ENCODE data around the gene GNAO1. TPM values are rescaled to one million over a fixed set of nuclear protein-coding genes. Genes with fewer than 3 reads are reported as not detected.

GNAO1 gene
- total RNA-seq, 1 donor: under 0.01 TPM

- H3K4me3 ChIP-seq (ENCODE audit: low read depth, low read length): no peak overlapping the region
- no peak for DNase-seq (ENCODE audit: low read depth)
- TF ChIP-seq CTCF (IDR thresholded peaks at IDR 0.05; ENCODE audit: insufficient read depth, low read depth, low read length): no peak
These were observed 66.0 kb downstream of the GNAO1 start for GRCh38 chr16:56257239-56257638.

DNA sequence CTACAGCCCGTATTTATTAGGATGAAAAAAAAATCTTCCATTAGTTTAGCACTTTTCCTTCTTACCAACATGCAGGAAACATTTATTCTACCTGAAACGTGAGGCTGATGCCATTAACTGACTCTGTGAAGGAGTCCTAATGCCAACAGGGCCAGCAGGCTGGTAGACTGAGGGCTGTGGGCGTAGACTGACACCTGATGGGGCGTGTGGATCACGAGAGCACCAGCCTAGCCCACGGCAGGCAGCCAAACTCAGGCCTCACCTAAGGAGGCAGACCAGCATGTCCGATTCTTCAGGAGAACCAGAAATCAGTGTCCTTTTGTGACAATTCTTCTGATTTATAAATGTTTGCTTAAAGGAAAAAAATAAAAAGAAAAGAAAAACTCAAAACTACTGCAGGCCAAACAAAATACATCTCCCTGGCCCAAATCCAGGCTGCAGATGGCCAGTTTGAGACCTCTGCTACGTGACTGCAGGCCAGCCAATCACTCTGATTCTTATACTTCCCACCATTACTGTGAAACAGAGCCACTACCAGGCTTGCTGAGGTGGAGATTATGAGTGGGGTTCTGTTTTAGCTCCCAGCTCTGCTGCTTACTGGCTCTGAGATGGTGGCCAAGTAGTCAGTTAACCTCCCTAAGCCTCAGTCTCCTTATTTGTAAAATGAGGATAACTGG, 66.5 kb downstream of the GNAO1 start:
- TF ChIP-seq CTCF (IDR thresholded peaks at IDR 0.05; ENCODE audit: insufficient read depth, low read depth, low read length): no peak
- H3K4me3 ChIP-seq (ENCODE audit: low read depth, low read length): no peak overlapping the region
- DNase-seq (ENCODE audit: low read depth): no peak

- no peak overlapping the region for H3K4me3 ChIP-seq (ENCODE audit: low read depth, low read length)
- no peak for TF ChIP-seq CTCF (IDR thresholded peaks at IDR 0.05; ENCODE audit: insufficient read depth, low read depth, low read length)
- no peak for DNase-seq (ENCODE audit: low read depth)
These were observed 67.5 kb downstream of the GNAO1 start for GRCh38 chr16:56258508-56259424.

GRCh38 chr16:56259425-56259779, 68.1 kb downstream of the GNAO1 start:
- no peak for DNase-seq (ENCODE audit: low read depth)
- no peak overlapping the region for H3K4me3 ChIP-seq (ENCODE audit: low read depth, low read length)
- TF ChIP-seq CTCF (IDR thresholded peaks at IDR 0.05; ENCODE audit: insufficient read depth, low read depth, low read length): no peak

GRCh38 chr16:56260378-56261160, 69.3 kb downstream of the GNAO1 start:
- DNase-seq (ENCODE audit: low read depth): no peak
- TF ChIP-seq CTCF (IDR thresholded peaks at IDR 0.05; ENCODE audit: insufficient read depth, low read depth, low read length): no peak
- no peak overlapping the region for H3K4me3 ChIP-seq (ENCODE audit: low read depth, low read length)

DNA sequence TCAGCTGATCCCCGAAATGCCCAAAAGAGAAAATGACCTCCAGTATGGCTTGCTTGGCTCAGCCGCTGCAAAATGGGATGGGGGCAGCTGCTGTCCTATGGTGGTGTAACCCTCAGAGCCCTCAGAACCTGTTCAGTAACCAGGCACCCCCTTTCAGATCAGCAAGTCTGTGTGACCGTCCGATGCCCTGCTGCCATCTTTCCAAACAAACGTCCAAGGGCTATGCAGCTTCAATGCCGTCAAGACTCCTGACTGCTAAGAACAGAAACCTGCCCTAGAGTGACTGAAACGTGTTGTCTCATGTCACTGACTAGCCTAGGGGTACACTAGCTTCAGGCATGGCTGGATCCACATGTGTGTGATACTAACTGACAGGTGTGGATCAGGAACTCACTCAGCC, 70.4 kb downstream of the GNAO1 start:
- H3K4me3 ChIP-seq (ENCODE audit: low read depth, low read length): no peak overlapping the region
- TF ChIP-seq CTCF (IDR thresholded peaks at IDR 0.05; ENCODE audit: insufficient read depth, low read depth, low read length): no peak
- DNase-seq (ENCODE audit: low read depth): no peak

Measured in fibroblast of villous mesenchyme (primary cell).